ENCODE data around the gene TUB. TPM values are rescaled to one million over a fixed set of nuclear protein-coding genes. Genes with fewer than 3 reads are reported as not detected.
A peak's percentile ranks its signal among the peaks of the same experiment; 100 is the strongest.

Gene TUB
- total RNA-seq, 1 donor from 2014 or later, result 2.8 TPM

- Mint-ChIP-seq H3K27ac (ENCODE audit: unreplicated experiment) (no peak overlapping the region), H3K4me1 (ENCODE audit: low read depth, unreplicated experiment) (peaks cover 7% of the 10 kb centered on the region), H3K36me3 (ENCODE audit: unreplicated experiment) (no peaks in the 10 kb centered on the region), H3K9me3 (ENCODE audit: unreplicated experiment) (no peaks in the 10 kb centered on the region), H3K4me3 (ENCODE audit: unreplicated experiment) (no peak overlapping the region), H3K27me3 (ENCODE audit: unreplicated experiment) (peaks cover 6% of the 10 kb centered on the region)
- no peak for TF ChIP-seq CTCF (IDR thresholded peaks at IDR 0.05; ENCODE audit: partially characterized antibody, unreplicated experiment)
- DNase-seq, result no peak
Observed at GRCh38 chr11:8056810-8057463, 24.1 kb upstream of the TUB start.

- Mint-ChIP-seq H3K27ac (ENCODE audit: unreplicated experiment) (no peak overlapping the region), H3K4me1 (ENCODE audit: low read depth, unreplicated experiment) (peaks cover 7% of the 10 kb centered on the region), H3K36me3 (ENCODE audit: unreplicated experiment) (no peaks in the 10 kb centered on the region), H3K9me3 (ENCODE audit: unreplicated experiment) (no peaks in the 10 kb centered on the region), H3K27me3 (ENCODE audit: unreplicated experiment) (peaks cover 6% of the 10 kb centered on the region), H3K4me3 (ENCODE audit: unreplicated experiment) (no peak overlapping the region)
- no peak for DNase-seq
- no peak for TF ChIP-seq CTCF (IDR thresholded peaks at IDR 0.05; ENCODE audit: partially characterized antibody, unreplicated experiment)
Observed at GRCh38 chr11:8058216-8058615, 22.8 kb upstream of the TUB start.

- no peak for TF ChIP-seq CTCF (IDR thresholded peaks at IDR 0.05; ENCODE audit: partially characterized antibody, unreplicated experiment)
- H3K27ac Mint-ChIP-seq (ENCODE audit: unreplicated experiment), result peak overlapping the region; percentile 26
- DNase-seq, result no peak
- H3K9me3 Mint-ChIP-seq (ENCODE audit: unreplicated experiment), result no peaks in the 10 kb centered on the region
- H3K36me3 Mint-ChIP-seq (ENCODE audit: unreplicated experiment), result no peaks in the 10 kb centered on the region
- H3K4me1 Mint-ChIP-seq (ENCODE audit: low read depth, unreplicated experiment), result peaks cover 7% of the 10 kb centered on the region
- H3K27me3 Mint-ChIP-seq (ENCODE audit: unreplicated experiment), result peaks cover 6% of the 10 kb centered on the region
- H3K4me3 Mint-ChIP-seq (ENCODE audit: unreplicated experiment), result no peak overlapping the region
Observed at GRCh38 chr11:8059030-8059429, 22.0 kb upstream of the TUB start.

- Mint-ChIP-seq H3K4me3 (ENCODE audit: unreplicated experiment) (no peak overlapping the region), H3K9me3 (ENCODE audit: unreplicated experiment) (no peaks in the 10 kb centered on the region), H3K4me1 (ENCODE audit: low read depth, unreplicated experiment) (peaks cover 7% of the 10 kb centered on the region), H3K27ac (ENCODE audit: unreplicated experiment) (peak overlapping the region; percentile 26), H3K27me3 (ENCODE audit: unreplicated experiment) (peaks cover 6% of the 10 kb centered on the region), H3K36me3 (ENCODE audit: unreplicated experiment) (no peaks in the 10 kb centered on the region)
- no peak for TF ChIP-seq CTCF (IDR thresholded peaks at IDR 0.05; ENCODE audit: partially characterized antibody, unreplicated experiment)
- DNase-seq, result no peak
Observed at GRCh38 chr11:8059571-8060011, 21.4 kb upstream of the TUB start.

- no peak for DNase-seq
- Mint-ChIP-seq H3K9me3 (ENCODE audit: unreplicated experiment) (no peaks in the 10 kb centered on the region), H3K4me1 (ENCODE audit: low read depth, unreplicated experiment) (peaks cover 4% of the 10 kb centered on the region), H3K4me3 (ENCODE audit: unreplicated experiment) (no peak overlapping the region), H3K27me3 (ENCODE audit: unreplicated experiment) (peaks cover 6% of the 10 kb centered on the region), H3K27ac (ENCODE audit: unreplicated experiment) (no peak overlapping the region), H3K36me3 (ENCODE audit: unreplicated experiment) (no peaks in the 10 kb centered on the region)
- no peak for TF ChIP-seq CTCF (IDR thresholded peaks at IDR 0.05; ENCODE audit: partially characterized antibody, unreplicated experiment)
Observed at GRCh38 chr11:8060146-8060719, 20.8 kb upstream of the TUB start.

Measured in glutamatergic neuron (in vitro differentiated cells).